TTC549 (cell line): ENCODE measurements around the gene HAPLN2.

Experiments
- FAIRE-seq: peaks from 2 replicates; lab custom pipeline; 2012; peaks lifted over from hg19 to GRCh38; lab: Jason Lieb, UNC

HAPLN2 gene

GRCh38 chr1:156663178-156663577 is 44.0 kb downstream of the HAPLN2 start:
- FAIRE-seq = no peak

GRCh38 chr1:156664046-156664766 is 45.0 kb downstream of the HAPLN2 start:
- no peak for FAIRE-seq

- no peak for FAIRE-seq
These were observed 45.7 kb downstream of the HAPLN2 start for GRCh38 chr1:156664767-156665411.

GRCh38 chr1:156665539-156665938 is 46.3 kb downstream of the HAPLN2 start:
- FAIRE-seq = no peak

- FAIRE-seq = peak; percentile 38
These were observed 47.8 kb downstream of the HAPLN2 start for GRCh38 chr1:156666862-156667609.

- FAIRE-seq = peak; percentile 58
These were observed 48.4 kb downstream of the HAPLN2 start for GRCh38 chr1:156667610-156667967.

- peak; percentile 63 for FAIRE-seq
These were observed 48.9 kb downstream of the HAPLN2 start for GRCh38 chr1:156667968-156668709.

- peak; percentile 51 for FAIRE-seq
These were observed 49.8 kb downstream of the HAPLN2 start for GRCh38 chr1:156668801-156669637.

- FAIRE-seq = no peak
These were observed 50.6 kb downstream of the HAPLN2 start for GRCh38 chr1:156669794-156670193.

GRCh38 chr1:156670359-156670758 is 51.1 kb downstream of the HAPLN2 start:
- no peak for FAIRE-seq

- FAIRE-seq = no peak
These were observed 51.6 kb downstream of the HAPLN2 start for GRCh38 chr1:156670791-156671190.

GRCh38 chr1:156671804-156672203 is 52.6 kb downstream of the HAPLN2 start:
- FAIRE-seq = no peak

GRCh38 chr1:156673387-156674121 is 54.3 kb downstream of the HAPLN2 start:
- FAIRE-seq = no peak
